ENCODE data around the gene FMN1. TPM values are rescaled to one million over a fixed set of nuclear protein-coding genes. Genes with fewer than 3 reads are reported as not detected.
A peak's percentile ranks its signal among the peaks of the same experiment; 100 is the strongest.

Gene FMN1
- total and polyA plus RNA-seq, 10 of the 15 experiments (the other 5 are each of a cell fraction or from before 2014, with no cell fraction given), result 0.05 to 0.16 (median 0.08) TPM; not detected in 4

- TF ChIP-seq CUX1 (IDR thresholded peaks at IDR 0.05; ENCODE audit: insufficient replicate concordance, low read depth, low read length) (peak; percentile 7), ZBTB40 (IDR thresholded peaks at IDR 0.05; ENCODE audit: borderline replicate concordance) (no peak), NKRF (conservative IDR thresholded peaks at IDR 0.05) (no peak), ZNF384 (IDR thresholded peaks at IDR 0.05; ENCODE audit: borderline replicate concordance, low read depth, low read length) (no peak), KDM1A (IDR thresholded peaks at IDR 0.05; ENCODE audit: borderline replicate concordance) (no peak)
These were observed 285.6 kb downstream of the FMN1 start (continued) for GRCh38 chr15:32908872-32909271.

Data from GM12878 (cell line).